DOHH2 (cell line): Measurements from ENCODE around the gene DCANP1.

ENCODE experiments used
- H3F3A ChIP-seq: fragments of 200-600 bp; sonication (generic), shearing (Covaris generic); 2 replicates; pipeline ENCODE4 v1.6.0; 2016; ENCODE audit warnings: antibody characterized with exemption, mild to moderate bottlenecking; ENCODE audit not compliant: control insufficient read depth, insufficient read depth
- H3K27ac ChIP-seq: fragments of 200-600 bp; sonication (generic); 2 replicates; pipeline ENCODE4 v1.5.1; 2014; ENCODE audit warnings: low read depth, mild to moderate bottlenecking, low read length, moderate library complexity
- H3K27me3 ChIP-seq: fragments of 200-600 bp; sonication (generic); 2 replicates; pipeline ENCODE4 v1.6.1; 2014; ENCODE audit warnings: mild to moderate bottlenecking, low read length, mixed read lengths; ENCODE audit not compliant: control insufficient read depth
- H3K36me3 ChIP-seq: fragments of 200-600 bp; sonication (generic); 2 replicates; pipeline ENCODE4 v1.6.1; 2014; ENCODE audit warnings: mild to moderate bottlenecking, low read length, moderate library complexity, mixed read lengths; ENCODE audit not compliant: control insufficient read depth
- H3K4me1 ChIP-seq: fragments of 200-600 bp; sonication (generic); 2 replicates; pipeline ENCODE4 v1.6.1; 2014; ENCODE audit warnings: mild to moderate bottlenecking, low read length, mixed read lengths; ENCODE audit not compliant: control insufficient read depth
- H3K4me2 ChIP-seq: fragments of 200-600 bp; sonication (generic); 2 replicates; pipeline ENCODE4 v1.6.0; 2014; ENCODE audit warnings: mild to moderate bottlenecking, low read length, moderate library complexity
- H3K4me3 ChIP-seq: fragments of 200-600 bp; sonication (generic); 2 replicates; pipeline ENCODE4 v1.5.1; 2014; ENCODE audit warnings: mild to moderate bottlenecking, low read length, mixed read lengths
- H3K79me2 ChIP-seq: fragments of 200-600 bp; sonication (generic); 2 replicates; pipeline ENCODE4 v1.6.1; 2014; ENCODE audit warnings: mild to moderate bottlenecking, low read length, mixed read lengths; ENCODE audit not compliant: control insufficient read depth
- H3K9me2 ChIP-seq: fragments of 200-600 bp; sonication (generic); replicated peaks from 2 replicates; pipeline ENCODE4 v1.6.1; 2014; ENCODE audit warnings: mild to moderate bottlenecking, low read length, mixed read lengths; ENCODE audit not compliant: control insufficient read depth
- H3K9me3 ChIP-seq: fragments of 200-600 bp; sonication (generic); 2 replicates; pipeline ENCODE4 v1.6.1; 2014; ENCODE audit warnings: antibody characterized with exemption, low read length, mixed read lengths; ENCODE audit not compliant: control insufficient read depth, insufficient read depth
- H4K20me1 ChIP-seq: fragments of 200-600 bp; sonication (generic); 2 replicates; pipeline ENCODE4 v1.6.0; 2014; ENCODE audit warnings: low read depth, mild to moderate bottlenecking, antibody characterized with exemption, low read length, moderate library complexity; ENCODE audit not compliant: control insufficient read depth, insufficient read depth
- CTCF ChIP-seq: fragments of 200-600 bp; sonication (generic); IDR thresholded peaks from one replicate; pipeline ENCODE4 v1.5.1; 2014; ENCODE audit warnings: antibody characterized with exemption, mild to moderate bottlenecking, low read depth, low read length; ENCODE audit not compliant: poor library complexity, severe bottlenecking
- EZH2phosphoT487 ChIP-seq: fragments of 200-600 bp; sonication (generic); IDR thresholded peaks from 2 replicates; pipeline ENCODE4 v1.6.1; 2017; ENCODE audit warnings: borderline replicate concordance, mild to moderate bottlenecking, antibody characterized with exemption, low read length, moderate library complexity, mixed read lengths

The DCANP1 gene

GRCh38 chr5:135487839-135488514 lies 40.8 kb upstream of the DCANP1 start:
- no peak overlapping the region for H3K4me3 ChIP-seq
- no peaks in the 10 kb centered on the region for H4K20me1 ChIP-seq
- H3F3A ChIP-seq, result no peaks in the 10 kb centered on the region
- no peaks in the 10 kb centered on the region for H3K9me2 ChIP-seq
- no peaks in the 10 kb centered on the region for H3K79me2 ChIP-seq
- no peaks in the 10 kb centered on the region for H3K4me1 ChIP-seq
- H3K27me3 ChIP-seq, result peaks cover 55% of the 10 kb centered on the region
- H3K4me2 ChIP-seq, result no peak overlapping the region
- no peaks in the 10 kb centered on the region for H3K9me3 ChIP-seq
- H3K27ac ChIP-seq, result no peak overlapping the region
- TF ChIP-seq CTCF (no peak), EZH2phosphoT487 (no peak)
- no peaks in the 10 kb centered on the region for H3K36me3 ChIP-seq

- Histone ChIP-seq H3K79me2 (no peaks in the 10 kb centered on the region), H3K27me3 (peaks cover 45% of the 10 kb centered on the region), H3K4me2 (no peak overlapping the region), H3F3A (no peaks in the 10 kb centered on the region), H3K9me3 (no peaks in the 10 kb centered on the region), H3K4me1 (no peaks in the 10 kb centered on the region), H4K20me1 (no peaks in the 10 kb centered on the region), H3K36me3 (no peaks in the 10 kb centered on the region), H3K9me2 (no peaks in the 10 kb centered on the region), H3K4me3 (no peak overlapping the region), H3K27ac (no peak overlapping the region)
- TF ChIP-seq EZH2phosphoT487, result no peak
- TF ChIP-seq CTCF, result no peak
Measured at GRCh38 chr5:135487037-135487395, 39.9 kb upstream of the DCANP1 start.

DNA sequence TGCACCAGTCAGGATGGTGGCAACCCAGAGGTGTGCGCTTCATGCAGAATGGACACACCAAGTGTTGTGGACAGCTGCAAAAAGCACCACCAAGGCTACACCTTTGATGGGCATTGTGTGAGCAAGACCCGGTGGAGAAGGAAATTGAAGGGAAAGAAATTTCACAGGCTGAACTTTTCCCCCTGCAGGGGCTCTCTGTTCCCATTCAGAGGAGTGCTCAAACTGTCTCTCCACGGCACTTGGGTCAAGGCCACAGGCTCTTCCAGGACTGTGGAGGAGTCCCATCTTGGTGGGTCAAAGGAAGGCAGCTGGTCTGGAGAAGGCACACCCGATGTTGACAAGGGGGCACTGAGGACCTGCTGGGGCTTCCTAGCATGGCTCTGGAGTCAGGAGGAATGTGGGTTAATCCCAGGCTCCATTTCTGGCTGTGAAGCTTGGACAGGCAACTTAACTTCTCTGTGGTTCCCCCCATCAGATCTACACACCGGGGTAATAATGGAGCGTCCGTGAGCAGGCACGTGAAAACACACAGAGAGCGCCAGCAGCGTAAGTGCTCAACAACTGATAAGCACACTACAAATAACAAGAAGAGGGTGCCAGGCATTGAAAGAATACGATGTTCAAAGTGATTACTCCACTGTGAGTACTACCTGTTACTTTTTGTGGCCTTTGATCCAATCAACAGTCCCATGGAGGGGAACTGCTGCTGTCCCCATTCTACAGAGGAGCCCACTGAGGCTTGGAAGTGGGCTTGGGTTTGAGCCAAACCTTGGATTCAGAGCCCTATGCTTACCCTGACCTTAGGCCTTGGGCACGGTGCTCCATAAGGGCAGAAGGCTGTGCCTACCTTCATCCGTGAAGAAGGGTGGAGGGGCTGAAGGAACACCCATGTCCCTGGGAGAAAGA lies 39.2 kb upstream of the DCANP1 start:
- Histone ChIP-seq H3K9me2 (no peaks in the 10 kb centered on the region), H3K27ac (no peak overlapping the region), H3K79me2 (no peaks in the 10 kb centered on the region), H3K4me1 (no peaks in the 10 kb centered on the region), H3F3A (no peaks in the 10 kb centered on the region), H3K4me2 (no peak overlapping the region), H3K9me3 (no peaks in the 10 kb centered on the region), H3K27me3 (peaks cover 41% of the 10 kb centered on the region), H3K36me3 (no peaks in the 10 kb centered on the region), H4K20me1 (no peaks in the 10 kb centered on the region), H3K4me3 (no peak overlapping the region)
- TF ChIP-seq EZH2phosphoT487 (no peak), CTCF (no peak)
